Nephron (organoid): ENCODE data around the gene MYO1H.
A peak's percentile ranks its signal among the peaks of the same experiment; 100 is the strongest.

Experiments used
- H3K27ac Mint-ChIP-seq, 3 experiments: 2 replicates each; pipeline ENCODE4 v1.8.0; 2020; ENCODE audit warnings: mixed read lengths in 3 of 3, mild to moderate bottlenecking in 2 of 3, moderate library complexity in 1 of 3
- H3K27me3 Mint-ChIP-seq: 2 replicates; pipeline ENCODE4 v1.8.0; 2021; ENCODE audit warnings: low read depth, mild to moderate bottlenecking, moderate library complexity, mixed read lengths
- H3K36me3 Mint-ChIP-seq: 2 replicates; pipeline ENCODE4 v1.8.0; 2020; ENCODE audit warnings: low read depth, mixed read lengths
- H3K4me1 Mint-ChIP-seq: 2 replicates; pipeline ENCODE4 v1.8.0; 2020; ENCODE audit warnings: mixed read lengths
- H3K4me3 Mint-ChIP-seq, 3 experiments: 2 replicates each; pipeline ENCODE4 v1.8.0; 2020; ENCODE audit warnings: mild to moderate bottlenecking in 3 of 3, mixed read lengths in 3 of 3, moderate library complexity in 2 of 3
- H3K9me3 Mint-ChIP-seq: 2 replicates; pipeline ENCODE4 v1.8.0; 2020; ENCODE audit warnings: mixed read lengths
- TF ChIP-seq, protein P1 (sequence below), 3 experiments: fragments of 200-600 bp; sonication (generic); IDR thresholded peaks; one replicate each; pipeline ENCODE4 v1.5.0; 2021; ENCODE audit warnings: antibody characterized with exemption in 3 of 3; ENCODE audit not compliant: unreplicated experiment in 3 of 3

MYO1H gene

DNA sequence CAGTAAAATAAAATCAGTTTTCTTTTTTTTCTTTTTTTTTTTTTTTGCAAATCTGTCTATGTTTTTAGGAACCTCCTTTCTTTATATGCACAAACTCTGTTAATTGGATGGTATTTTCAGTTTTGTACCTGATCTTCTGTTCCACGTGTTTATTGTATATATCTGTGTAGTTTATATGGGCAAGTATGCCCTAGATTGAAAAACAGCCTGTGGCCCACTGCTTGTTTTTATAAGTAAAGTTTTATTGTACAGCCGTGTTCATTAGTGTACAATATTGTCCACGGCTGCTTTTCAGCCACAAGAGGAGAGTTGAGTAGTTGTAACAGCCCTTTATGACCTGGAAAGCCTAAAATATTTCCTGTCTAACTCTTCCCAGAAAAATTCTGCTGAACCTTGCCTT, 18.7 kb upstream of the MYO1H start:
- no peak overlapping the region for H3K4me3 Mint-ChIP-seq
- peaks cover 28% of the 10 kb centered on the region for H3K4me1 Mint-ChIP-seq
- H3K36me3 Mint-ChIP-seq, result no peaks in the 10 kb centered on the region
- H3K27me3 Mint-ChIP-seq, result peaks cover 9% of the 10 kb centered on the region
- TF ChIP-seq, protein P1, sequence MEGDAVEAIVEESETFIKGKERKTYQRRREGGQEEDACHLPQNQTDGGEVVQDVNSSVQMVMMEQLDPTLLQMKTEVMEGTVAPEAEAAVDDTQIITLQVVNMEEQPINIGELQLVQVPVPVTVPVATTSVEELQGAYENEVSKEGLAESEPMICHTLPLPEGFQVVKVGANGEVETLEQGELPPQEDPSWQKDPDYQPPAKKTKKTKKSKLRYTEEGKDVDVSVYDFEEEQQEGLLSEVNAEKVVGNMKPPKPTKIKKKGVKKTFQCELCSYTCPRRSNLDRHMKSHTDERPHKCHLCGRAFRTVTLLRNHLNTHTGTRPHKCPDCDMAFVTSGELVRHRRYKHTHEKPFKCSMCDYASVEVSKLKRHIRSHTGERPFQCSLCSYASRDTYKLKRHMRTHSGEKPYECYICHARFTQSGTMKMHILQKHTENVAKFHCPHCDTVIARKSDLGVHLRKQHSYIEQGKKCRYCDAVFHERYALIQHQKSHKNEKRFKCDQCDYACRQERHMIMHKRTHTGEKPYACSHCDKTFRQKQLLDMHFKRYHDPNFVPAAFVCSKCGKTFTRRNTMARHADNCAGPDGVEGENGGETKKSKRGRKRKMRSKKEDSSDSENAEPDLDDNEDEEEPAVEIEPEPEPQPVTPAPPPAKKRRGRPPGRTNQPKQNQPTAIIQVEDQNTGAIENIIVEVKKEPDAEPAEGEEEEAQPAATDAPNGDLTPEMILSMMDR (IDR thresholded peaks at IDR 0.05; ENCODE audit: unreplicated experiment in 3 of 3), result no peak
- H3K27ac Mint-ChIP-seq, result peak overlapping the region in 2 of 3 experiments; percentile 42 to 79
- no peaks in the 10 kb centered on the region for H3K9me3 Mint-ChIP-seq

DNA sequence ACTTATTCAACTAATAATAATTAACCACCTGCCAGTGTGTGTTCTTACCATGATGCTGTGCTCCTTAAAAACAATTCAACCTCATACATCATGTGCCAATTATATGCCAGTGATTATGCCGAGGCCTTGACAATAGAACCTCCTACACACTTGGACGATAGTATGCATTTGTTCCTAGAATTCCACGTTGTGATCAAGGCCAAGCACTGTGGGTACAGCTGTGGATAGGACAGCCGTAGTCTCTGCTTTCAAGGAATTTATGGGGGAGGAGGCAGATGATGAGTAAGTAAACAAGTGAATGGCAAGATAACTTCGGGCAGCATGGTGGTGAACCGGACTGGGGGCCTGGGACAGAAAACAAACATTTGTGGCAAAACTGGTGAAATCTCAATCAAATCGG, 18.0 kb upstream of the MYO1H start:
- no peaks in the 10 kb centered on the region for H3K36me3 Mint-ChIP-seq
- peaks cover 28% of the 10 kb centered on the region for H3K4me1 Mint-ChIP-seq
- H3K27me3 Mint-ChIP-seq, result peaks cover 6% of the 10 kb centered on the region
- no peak overlapping the region for H3K4me3 Mint-ChIP-seq
- H3K27ac Mint-ChIP-seq, result peak overlapping the region; percentile 18 to 79 (median 42)
- H3K9me3 Mint-ChIP-seq, result no peaks in the 10 kb centered on the region
- TF ChIP-seq, protein P1 (IDR thresholded peaks at IDR 0.05; ENCODE audit: unreplicated experiment in 3 of 3), result no peak

DNA sequence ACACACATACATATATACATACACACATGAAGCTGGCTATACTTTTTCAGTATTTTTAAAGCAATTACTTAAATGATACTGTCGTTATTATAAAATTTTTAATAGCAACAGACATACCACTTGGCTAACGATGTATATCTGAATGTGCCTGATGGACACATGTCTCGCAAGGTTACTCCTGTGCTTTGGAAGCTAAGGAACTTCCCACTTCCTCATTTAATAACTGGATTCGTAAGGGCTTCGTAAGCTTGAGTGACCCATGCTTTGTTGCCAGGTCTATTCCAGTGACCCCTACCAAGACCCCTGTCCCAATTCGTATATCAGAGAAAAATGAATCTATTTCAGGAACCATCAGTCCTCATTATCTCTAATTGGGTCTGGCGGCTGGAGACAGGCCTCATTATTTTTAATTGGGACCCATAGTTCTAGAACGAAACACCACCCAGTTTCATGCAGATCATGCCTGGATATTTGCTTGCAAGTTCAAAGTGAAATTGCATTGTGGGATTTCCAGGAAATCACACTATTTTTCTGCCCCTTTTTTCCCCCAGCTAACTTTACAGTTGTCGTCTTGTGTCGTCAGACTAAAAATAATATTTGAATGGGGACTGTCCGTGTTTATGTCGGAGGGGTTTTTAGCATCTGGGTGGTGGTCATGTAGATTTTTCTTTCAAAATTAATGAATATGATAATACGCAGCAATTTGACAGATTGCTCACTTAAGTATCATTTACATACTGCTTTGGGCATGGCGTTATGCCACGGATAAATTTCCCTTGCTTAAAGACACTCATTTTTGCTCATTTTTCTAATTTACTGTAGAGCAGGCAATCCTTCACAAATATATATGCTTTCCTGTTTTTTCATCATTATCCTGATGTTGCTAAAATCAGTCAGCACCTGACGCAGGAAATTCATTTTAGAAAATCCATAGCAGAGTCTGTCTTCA, 17.1 kb upstream of the MYO1H start:
- H3K27me3 Mint-ChIP-seq, result peaks cover 11% of the 10 kb centered on the region
- peaks cover 28% of the 10 kb centered on the region for H3K4me1 Mint-ChIP-seq
- H3K4me3 Mint-ChIP-seq, result peak overlapping the region in 1 of 3 experiments; percentile 17
- TF ChIP-seq, protein P1 (IDR thresholded peaks at IDR 0.05; ENCODE audit: unreplicated experiment in 3 of 3), result no peak
- H3K9me3 Mint-ChIP-seq, result no peaks in the 10 kb centered on the region
- peak overlapping the region; percentile 79 to 91 (median 82) for H3K27ac Mint-ChIP-seq
- H3K36me3 Mint-ChIP-seq, result no peaks in the 10 kb centered on the region

DNA sequence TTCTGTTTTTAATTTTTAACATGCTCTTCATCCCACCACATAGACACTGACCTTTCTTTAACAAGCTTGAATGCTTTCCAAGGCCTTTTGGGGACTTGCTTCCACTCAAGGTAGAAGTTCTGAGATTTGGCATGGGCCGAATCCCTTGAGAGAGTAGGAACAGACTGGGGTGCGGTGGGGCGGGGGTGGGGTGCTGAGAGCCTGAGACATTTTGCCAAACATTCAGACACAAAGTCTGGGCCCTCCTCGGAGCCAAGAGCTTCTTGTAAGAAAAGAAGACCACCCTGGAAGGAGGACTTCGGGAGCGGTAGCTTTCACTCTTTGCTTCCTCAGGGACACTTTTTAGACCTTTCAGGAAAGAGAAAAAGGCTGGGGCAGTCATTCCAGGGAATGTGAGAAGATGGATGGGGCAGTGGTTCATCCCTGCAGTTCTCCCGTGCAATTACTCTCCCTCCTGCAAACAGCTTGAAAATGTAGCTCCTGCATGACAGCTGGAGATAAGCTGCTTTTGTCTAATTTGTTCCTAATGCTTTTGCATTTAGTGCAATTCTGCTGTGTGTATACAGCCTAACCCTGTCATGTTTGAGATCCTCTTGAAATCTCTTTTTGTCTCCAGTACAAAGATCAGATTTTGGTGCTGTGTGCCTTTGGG, 16.3 kb upstream of the MYO1H start:
- Mint-ChIP-seq H3K9me3 (no peaks in the 10 kb centered on the region), H3K4me1 (peaks cover 28% of the 10 kb centered on the region), H3K4me3 (peak overlapping the region in 2 of 3 experiments; percentile 24 to 40), H3K27ac (peak overlapping the region; percentile 76 to 91 (median 82)), H3K27me3 (peaks cover 8% of the 10 kb centered on the region), H3K36me3 (no peaks in the 10 kb centered on the region)
- TF ChIP-seq, protein P1 (IDR thresholded peaks at IDR 0.05; ENCODE audit: unreplicated experiment in 3 of 3), result no peak

DNA sequence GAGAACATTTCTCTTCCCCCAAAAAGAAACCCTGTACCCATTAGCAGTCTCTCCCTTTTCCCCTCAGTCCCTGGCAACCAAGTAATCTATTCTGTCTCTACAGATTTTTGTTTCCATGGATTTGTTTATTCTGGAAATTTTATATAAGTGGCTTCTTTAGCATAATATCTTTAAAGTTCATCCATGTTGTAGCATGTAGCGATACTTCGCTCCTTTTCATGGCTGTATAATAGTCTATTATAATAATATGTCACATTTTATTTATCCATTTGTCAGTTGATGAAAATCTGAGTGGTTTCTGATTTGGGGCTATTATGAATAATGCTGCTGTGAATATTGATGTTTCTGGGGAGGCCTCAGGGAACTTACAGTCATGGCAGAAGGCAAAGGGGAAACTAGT, 12.8 kb upstream of the MYO1H start:
- no peaks in the 10 kb centered on the region for H3K9me3 Mint-ChIP-seq
- H3K4me3 Mint-ChIP-seq, result no peak overlapping the region
- TF ChIP-seq, protein P1 (IDR thresholded peaks at IDR 0.05; ENCODE audit: unreplicated experiment in 3 of 3), result no peak
- H3K36me3 Mint-ChIP-seq, result no peaks in the 10 kb centered on the region
- H3K27ac Mint-ChIP-seq, result no peak overlapping the region
- peaks cover 23% of the 10 kb centered on the region for H3K4me1 Mint-ChIP-seq
- peaks cover 13% of the 10 kb centered on the region for H3K27me3 Mint-ChIP-seq
